Lung (tissue), 12 donors: Measurements from ENCODE around the gene PSMD12. TPM values are rescaled to one million over a fixed set of nuclear protein-coding genes. Genes with fewer than 3 reads are reported as not detected.
"Not testable (repeated sequence)": the region's sequence is repeated elsewhere in the genome, so short reads cannot be mapped to it uniquely, and the experiment has no call there.

Experiments
- ATAC-seq: fragments of 200-7000 bp; cut with Tn5 transposase; one replicate; pipeline ENCODE4 v1.9.1; 2020; ENCODE audit warnings: moderate number of reproducible peaks; ENCODE audit not compliant: insufficient read depth, low FRiP score
- DNase-seq, 3 donors: peaks; one replicate each; pipeline ENCODE4 v3.0.0-alpha.2; 2013 to 2017
- H3K27ac ChIP-seq, 2 donors: one replicate each; pipeline ENCODE4 v1.5.1; 2013; ENCODE audit warnings: mild to moderate bottlenecking in 2 of 2, moderate library complexity in 2 of 2, control low read depth in 1 of 2, inconsistent platforms in 1 of 2, low read depth in 1 of 2, low read length in 1 of 2
- H3K27me3 ChIP-seq, 3 donors: one replicate each; pipeline ENCODE4 v1.5.1; 2013; ENCODE audit warnings: low read length in 2 of 3; ENCODE audit not compliant: control insufficient read depth in 3 of 3, insufficient read depth in 3 of 3
- H3K36me3 ChIP-seq, 4 donors: one replicate each; pipeline ENCODE4 v1.5.1; 2013; ENCODE audit warnings: low read length in 4 of 4, mild to moderate bottlenecking in 1 of 4, moderate library complexity in 1 of 4; ENCODE audit not compliant: control insufficient read depth in 4 of 4, insufficient read depth in 4 of 4
- H3K4me1 ChIP-seq, 5 donors: one replicate each; pipeline ENCODE4 v1.5.1; 2013; ENCODE audit warnings: low read length in 5 of 5, mild to moderate bottlenecking in 2 of 5, moderate library complexity in 1 of 5; ENCODE audit not compliant: control insufficient read depth in 5 of 5, insufficient read depth in 5 of 5
- H3K4me3 ChIP-seq: one replicate; pipeline ENCODE4 v1.5.1; 2013; ENCODE audit warnings: mild to moderate bottlenecking, control low read depth, moderate library complexity
- H3K9ac ChIP-seq, 2 donors: one replicate each; pipeline ENCODE4 v1.5.1; 2013; ENCODE audit warnings: low read length in 2 of 2, control low read depth in 1 of 2; ENCODE audit not compliant: insufficient read depth in 1 of 2
- H3K9me3 ChIP-seq, 4 donors: one replicate each; pipeline ENCODE4 v1.5.1; 2013; ENCODE audit warnings: low read length in 3 of 4, mild to moderate bottlenecking in 1 of 4, moderate library complexity in 1 of 4; ENCODE audit not compliant: control insufficient read depth in 4 of 4, insufficient read depth in 3 of 4
- WGBS, 2 donors: extraction: QIAGEN DNeasy Blood & Tissue Kit; methylation state at CpG; one replicate each; pipeline ENCODE4 v1.1.7; 2013; 5-methylcytosine and 5-hydroxymethylcytosine counted together
- polyA plus RNA-seq, 2 donors: library from polyadenylated mRNA; stranded (reverse); fragments of 200-250 nt; gene quantifications; one replicate each; pipeline ENCODE4 v1.2.1, GENCODE V29; 2013
- total RNA-seq, 2 donors: library from RNA; depleted of rRNA in 1 of 2; stranded (reverse); fragments of >200 nt in 1 of 2; gene quantifications; one replicate each; pipeline ENCODE4 v1.2.1, GENCODE V29; 2014 to 2021
- TF ChIP-seq, protein P1 (sequence below): IDR thresholded peaks from 2 replicates; pipeline ENCODE4 v1.5.1; 2012; ENCODE audit warnings: mild to moderate bottlenecking; ENCODE audit errors: control extremely low read depth, extremely low read depth
- donor health status: control.
- donor health status: control.
- donor health status: Bipolar disorder and iron deficiency.
- donor health status: healthy.
- donor health status: DM: yes; HTN: yes; CAD: no.

PSMD12 gene
- total and polyA plus RNA-seq, 4 donors: 27.3 to 47.8 (median 37.2) TPM

- no peak for DNase-seq
- TF ChIP-seq, protein P1, sequence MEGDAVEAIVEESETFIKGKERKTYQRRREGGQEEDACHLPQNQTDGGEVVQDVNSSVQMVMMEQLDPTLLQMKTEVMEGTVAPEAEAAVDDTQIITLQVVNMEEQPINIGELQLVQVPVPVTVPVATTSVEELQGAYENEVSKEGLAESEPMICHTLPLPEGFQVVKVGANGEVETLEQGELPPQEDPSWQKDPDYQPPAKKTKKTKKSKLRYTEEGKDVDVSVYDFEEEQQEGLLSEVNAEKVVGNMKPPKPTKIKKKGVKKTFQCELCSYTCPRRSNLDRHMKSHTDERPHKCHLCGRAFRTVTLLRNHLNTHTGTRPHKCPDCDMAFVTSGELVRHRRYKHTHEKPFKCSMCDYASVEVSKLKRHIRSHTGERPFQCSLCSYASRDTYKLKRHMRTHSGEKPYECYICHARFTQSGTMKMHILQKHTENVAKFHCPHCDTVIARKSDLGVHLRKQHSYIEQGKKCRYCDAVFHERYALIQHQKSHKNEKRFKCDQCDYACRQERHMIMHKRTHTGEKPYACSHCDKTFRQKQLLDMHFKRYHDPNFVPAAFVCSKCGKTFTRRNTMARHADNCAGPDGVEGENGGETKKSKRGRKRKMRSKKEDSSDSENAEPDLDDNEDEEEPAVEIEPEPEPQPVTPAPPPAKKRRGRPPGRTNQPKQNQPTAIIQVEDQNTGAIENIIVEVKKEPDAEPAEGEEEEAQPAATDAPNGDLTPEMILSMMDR: no peak
- H3K9ac ChIP-seq: no peak overlapping the region
- H3K4me3 ChIP-seq: no peak overlapping the region
- H3K9me3 ChIP-seq: peaks cover 0 to 2% (median 0%) of the 10 kb centered on the region in 4 donors
- H3K27me3 ChIP-seq: no peaks in the 10 kb centered on the region
- no peak for ATAC-seq
- H3K27ac ChIP-seq: no peak overlapping the region
- 66 to 82% methylated on average over 4 of the region's 4 CpGs for WGBS, 2 donors
- peaks cover 0 to 5% (median 0%) of the 10 kb centered on the region in 5 donors for H3K4me1 ChIP-seq
- no peaks in the 10 kb centered on the region for H3K36me3 ChIP-seq
These were observed 45.0 kb upstream of the PSMD12 start for GRCh38 chr17:67411397-67411796.

- not testable (repeated sequence) for H3K9ac ChIP-seq, H3K27me3 ChIP-seq, H3K27ac ChIP-seq, ATAC-seq, DNase-seq, H3K36me3 ChIP-seq, H3K9me3 ChIP-seq, H3K4me1 ChIP-seq, H3K4me3 ChIP-seq
- 55 to 92% methylated on average over 3 of the region's 3 CpGs for WGBS, 2 donors
These were observed 42.1 kb upstream of the PSMD12 start for GRCh38 chr17:67408455-67408830.

DNA sequence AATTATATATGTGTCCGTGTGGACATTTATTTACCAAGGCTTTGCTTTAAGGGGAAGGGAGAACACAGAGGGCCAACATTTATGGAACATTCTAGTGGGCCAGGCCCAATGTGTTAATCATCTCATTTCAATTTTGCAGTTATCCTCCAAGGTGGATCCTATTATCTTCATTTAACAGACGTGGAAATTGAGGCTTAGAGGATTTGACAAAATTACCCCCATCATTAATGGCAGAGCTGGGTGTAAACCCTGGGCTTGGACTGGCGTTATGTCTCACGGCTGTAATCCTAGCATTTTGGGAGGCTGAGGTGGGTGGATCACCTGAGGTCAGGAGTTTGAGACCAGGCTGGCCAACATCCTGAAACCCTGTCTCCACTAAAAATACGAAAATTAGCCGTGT is 37.1 kb upstream of the PSMD12 start:
- no peak for DNase-seq
- Histone ChIP-seq H3K9ac (no peak overlapping the region), H3K36me3 (no peaks in the 10 kb centered on the region), H3K4me1 (peaks cover 0 to 7% (median 2%) of the 10 kb centered on the region in 5 donors), H3K4me3 (no peak overlapping the region), H3K27me3 (no peaks in the 10 kb centered on the region), H3K9me3 (no peaks in the 10 kb centered on the region), H3K27ac (no peak overlapping the region)
- TF ChIP-seq, protein P1: no peak
- WGBS, 2 donors: 91 to 96% methylated on average over 6 of the region's 6 CpGs
- no peak for ATAC-seq

DNA sequence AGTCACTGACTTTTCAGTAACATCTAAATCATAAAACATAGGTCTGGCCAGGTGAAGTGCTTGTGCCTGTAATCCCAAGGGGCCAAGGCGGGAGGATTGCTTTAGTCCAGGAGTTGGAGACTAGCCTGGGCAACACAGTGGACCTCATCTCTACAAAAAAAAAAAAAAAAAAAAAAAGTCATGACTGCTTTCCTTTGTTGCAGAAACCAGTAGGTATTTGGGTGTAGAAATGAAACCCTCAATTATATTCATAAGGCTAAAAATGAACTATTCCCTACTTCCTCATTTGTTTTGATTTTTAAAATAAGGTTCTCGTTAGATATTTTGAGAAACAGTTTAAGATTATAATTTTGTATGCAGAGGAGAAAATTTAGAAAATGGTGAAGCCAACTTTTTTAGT is 36.7 kb upstream of the PSMD12 start:
- no peak overlapping the region for H3K4me3 ChIP-seq
- no peak overlapping the region for H3K27ac ChIP-seq
- H3K27me3 ChIP-seq: no peaks in the 10 kb centered on the region
- H3K9me3 ChIP-seq: no peaks in the 10 kb centered on the region
- H3K4me1 ChIP-seq: peaks cover 0 to 7% (median 2%) of the 10 kb centered on the region in 5 donors
- H3K9ac ChIP-seq: no peak overlapping the region
- no peak for ATAC-seq
- whole genome bisulfite sequencing, 2 donors: 74 to 85% methylated on average over 2 of the region's 2 CpGs
- DNase-seq: no peak
- TF ChIP-seq, protein P1: no peak
- no peaks in the 10 kb centered on the region for H3K36me3 ChIP-seq
